Measurements from ENCODE around the gene TMEM131L.
"Not testable (repeated sequence)": the region's sequence is repeated elsewhere in the genome, so short reads cannot be mapped to it uniquely, and the experiment has no call there.

Gene TMEM131L

GRCh38 chr4:153582954-153583702, 117.0 kb downstream of the TMEM131L start:
- no peak for DNase-seq

GRCh38 chr4:153585026-153585425, 118.9 kb downstream of the TMEM131L start:
- no peak for DNase-seq

- DNase-seq, result no peak
Measured at GRCh38 chr4:153589703-153590595, 123.8 kb downstream of the TMEM131L start.

- DNase-seq, result no peak
Measured at GRCh38 chr4:153591441-153591840, 125.3 kb downstream of the TMEM131L start.

- no peak for DNase-seq
Measured at GRCh38 chr4:153592064-153592463, 125.9 kb downstream of the TMEM131L start.

- DNase-seq, result no peak
Measured at GRCh38 chr4:153593161-153593560, 127.0 kb downstream of the TMEM131L start.

- DNase-seq, result no peak
Measured at GRCh38 chr4:153594210-153594609, 128.1 kb downstream of the TMEM131L start.

- no peak for DNase-seq
Measured at GRCh38 chr4:153595894-153596601, 129.9 kb downstream of the TMEM131L start.

GRCh38 chr4:153602758-153603157, 136.6 kb downstream of the TMEM131L start:
- no peak for DNase-seq

- DNase-seq, result no peak
Measured at GRCh38 chr4:153603258-153603657, 137.1 kb downstream of the TMEM131L start.

GRCh38 chr4:153603835-153604234, 137.7 kb downstream of the TMEM131L start:
- DNase-seq, result no peak

- DNase-seq, result not testable (repeated sequence)
Measured at GRCh38 chr4:153609070-153609469, 142.9 kb downstream of the TMEM131L start.

- DNase-seq, result no peak
Measured at GRCh38 chr4:153610623-153611376, 144.6 kb downstream of the TMEM131L start.

GRCh38 chr4:153611679-153612078, 145.5 kb downstream of the TMEM131L start:
- no peak for DNase-seq

- DNase-seq, result no peak
Measured at GRCh38 chr4:153612878-153613277, 146.7 kb downstream of the TMEM131L start.

GRCh38 chr4:153616006-153616555, 149.9 kb downstream of the TMEM131L start:
- DNase-seq, result no peak

GRCh38 chr4:153618833-153619232, 152.7 kb downstream of the TMEM131L start:
- no peak for DNase-seq

- no peak for DNase-seq
Measured at GRCh38 chr4:153619811-153620210, 153.7 kb downstream of the TMEM131L start.

- no peak for DNase-seq
Measured at GRCh38 chr4:153620352-153620751, 154.2 kb downstream of the TMEM131L start.

- DNase-seq, result no peak
Measured at GRCh38 chr4:153622093-153622492, 155.9 kb downstream of the TMEM131L start.

GRCh38 chr4:153622778-153623240, 156.6 kb downstream of the TMEM131L start:
- no peak for DNase-seq

GRCh38 chr4:153623491-153623890, 157.3 kb downstream of the TMEM131L start:
- DNase-seq, result no peak
